Activated gamma-delta T cell (primary cell): ENCODE data around the gene TSEN15.

Experiments
- DNase-seq: peaks from one replicate; lab custom pipeline; 2025; lab: John Stamatoyannopoulos, UW

TSEN15 gene

DNA sequence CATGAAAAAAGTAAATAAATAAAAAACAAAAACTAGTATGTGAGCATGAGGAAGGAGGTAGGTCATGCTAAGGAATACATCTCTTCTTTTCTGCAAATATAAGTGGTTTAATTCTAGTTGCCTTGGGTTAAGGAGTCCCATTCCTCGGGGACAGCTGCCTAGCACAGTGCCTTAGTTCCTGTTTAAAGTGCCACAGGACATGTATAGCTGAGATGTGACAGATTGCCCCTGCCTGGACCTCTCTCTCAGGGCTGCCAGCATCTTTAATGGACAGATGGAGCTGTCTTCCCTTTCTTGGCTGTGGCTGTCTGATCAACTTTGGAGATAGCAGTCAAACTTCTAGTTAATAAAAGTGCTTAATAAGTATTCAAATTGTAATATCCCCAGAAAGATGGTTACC lies 50.0 kb downstream of the TSEN15 start:
- no peak for DNase-seq

DNA sequence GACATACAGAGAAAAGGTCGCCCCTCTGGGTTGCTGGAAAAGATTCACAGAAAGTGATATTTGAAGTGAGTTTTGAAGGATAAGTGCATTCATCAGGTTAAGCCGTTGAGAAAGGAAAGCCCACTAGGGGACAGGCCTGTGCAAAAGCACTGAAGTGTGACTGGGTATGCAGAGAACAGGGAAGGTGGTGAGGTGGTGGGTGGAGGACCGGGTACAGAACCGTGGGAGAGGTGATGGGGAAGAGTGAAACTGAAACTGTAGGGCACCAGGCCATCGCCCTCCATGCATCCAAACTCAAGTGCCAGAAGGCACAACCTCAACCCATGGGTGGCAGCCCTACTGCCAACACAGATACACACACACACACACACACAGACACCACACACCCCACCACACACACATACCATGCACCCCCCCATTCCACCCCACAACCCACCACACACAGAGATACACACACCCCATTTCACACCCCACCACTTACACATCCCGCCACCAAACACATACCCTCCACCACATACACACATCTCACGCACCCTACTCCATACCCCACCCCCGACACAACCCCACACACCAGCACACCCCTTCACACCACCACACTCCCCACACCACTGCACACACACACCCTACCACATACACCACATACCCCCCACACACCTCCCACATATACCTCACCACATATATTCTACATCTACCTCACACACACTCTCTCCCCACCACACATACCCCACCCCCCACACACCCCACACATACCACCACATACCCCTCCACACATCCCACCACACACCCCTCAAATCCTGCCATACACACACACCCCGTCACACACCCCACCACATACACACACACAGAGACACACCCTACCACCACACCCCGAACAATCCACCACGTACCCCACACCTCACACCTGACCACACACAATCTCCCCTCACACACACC lies 59.0 kb downstream of the TSEN15 start:
- DNase-seq = no peak

DNA sequence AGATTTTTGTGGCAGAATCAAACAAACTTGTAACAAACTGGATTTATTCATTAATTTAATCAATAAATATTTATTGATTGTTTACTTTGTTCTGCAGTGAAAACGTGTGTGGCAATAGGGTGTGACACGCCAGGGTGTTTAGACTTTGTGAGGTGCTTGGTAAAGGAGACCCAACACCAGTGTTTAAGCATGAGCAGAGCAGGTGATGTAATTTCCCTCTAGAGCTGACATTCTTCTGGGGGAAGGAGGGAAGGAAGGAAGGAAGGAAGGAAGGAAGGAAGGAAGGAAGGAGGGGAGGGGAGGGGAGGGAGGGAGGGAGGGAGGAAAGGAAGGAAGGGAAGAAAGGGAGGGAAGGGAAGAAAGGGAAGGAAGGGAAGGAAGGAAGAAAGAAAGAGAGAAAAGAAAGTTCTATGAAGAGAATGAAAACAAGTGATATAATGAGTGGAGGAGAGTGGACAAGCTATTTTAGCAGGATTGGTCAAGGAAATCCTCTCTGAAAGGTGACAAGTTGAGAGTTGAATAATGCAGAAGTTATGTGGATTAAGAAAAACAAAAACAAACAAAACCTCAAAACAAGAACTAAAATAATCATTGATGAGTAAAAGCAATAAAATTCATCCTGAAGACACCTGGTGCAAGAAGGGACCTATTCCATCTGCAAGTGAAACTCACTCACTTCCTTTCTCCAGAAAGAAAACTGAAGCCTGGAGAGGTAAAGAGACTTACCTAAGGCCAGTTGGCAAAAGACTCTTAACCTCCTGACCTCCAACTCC lies 60.8 kb downstream of the TSEN15 start:
- no peak for DNase-seq

DNA sequence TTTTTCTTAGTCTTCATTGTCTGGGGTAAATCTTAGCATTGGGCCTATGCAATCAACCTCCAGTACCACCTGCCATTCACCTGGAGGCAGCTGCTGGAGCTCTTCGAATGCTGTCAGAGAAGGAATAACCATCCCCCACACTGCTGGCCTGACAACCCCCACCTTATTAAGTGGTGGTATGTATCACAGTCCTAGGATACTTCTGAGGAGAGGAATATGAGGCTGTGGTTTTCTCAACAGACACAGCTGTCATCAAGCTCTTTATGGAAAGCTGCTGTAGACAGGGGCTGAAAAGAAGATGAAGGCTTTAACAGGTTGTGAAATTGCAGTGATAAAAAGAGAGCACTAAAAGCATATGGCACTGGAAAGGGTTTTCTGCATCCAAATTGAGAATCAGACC lies 61.7 kb downstream of the TSEN15 start:
- DNase-seq = no peak

DNA sequence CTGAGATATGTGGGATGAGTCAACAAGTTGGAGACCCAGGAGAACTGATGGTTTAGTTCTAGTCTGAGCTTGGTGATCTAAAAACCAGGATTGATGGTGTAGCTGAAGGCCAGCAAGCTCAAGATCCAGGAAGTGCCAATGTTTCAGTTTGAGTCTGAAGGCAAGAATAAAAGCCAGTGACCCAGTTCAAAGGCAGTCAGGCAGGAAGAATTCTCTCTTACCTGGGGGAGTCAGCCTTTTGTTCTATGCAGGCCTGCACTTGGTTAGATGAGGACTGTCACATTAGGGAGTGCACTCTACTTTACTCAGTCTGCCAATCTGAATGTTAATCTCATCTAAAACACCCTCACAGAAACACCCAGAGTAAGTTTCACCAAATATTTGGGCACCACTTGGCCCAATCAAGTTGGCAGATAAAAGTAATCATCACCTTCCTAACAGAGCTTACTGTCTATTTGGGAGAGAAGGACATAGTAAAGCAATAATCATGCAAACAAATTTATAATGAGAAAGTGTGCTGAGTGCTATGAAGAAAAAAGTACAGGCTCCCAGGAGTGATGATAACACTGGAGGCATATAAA lies 63.4 kb downstream of the TSEN15 start:
- no peak for DNase-seq

DNA sequence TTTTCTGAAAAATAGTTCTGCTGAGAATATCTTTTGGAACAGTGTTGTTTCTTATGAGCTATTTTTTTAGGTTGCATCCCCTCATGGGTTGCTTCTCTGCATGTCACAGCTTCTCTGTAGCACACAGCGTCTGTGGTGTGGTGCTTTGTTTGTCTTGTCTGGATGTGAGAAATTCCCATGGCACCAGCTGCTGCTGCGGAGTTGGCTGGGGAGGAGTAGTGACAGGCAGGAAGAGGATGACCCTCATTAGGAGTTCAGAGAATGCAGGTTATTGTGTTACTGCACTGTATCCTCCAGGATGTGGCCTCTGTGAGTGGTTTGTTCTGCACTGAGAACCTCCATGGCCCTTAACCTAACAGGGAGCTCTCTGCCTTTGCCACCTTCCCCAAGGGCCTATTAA lies 64.8 kb downstream of the TSEN15 start:
- no peak for DNase-seq

DNA sequence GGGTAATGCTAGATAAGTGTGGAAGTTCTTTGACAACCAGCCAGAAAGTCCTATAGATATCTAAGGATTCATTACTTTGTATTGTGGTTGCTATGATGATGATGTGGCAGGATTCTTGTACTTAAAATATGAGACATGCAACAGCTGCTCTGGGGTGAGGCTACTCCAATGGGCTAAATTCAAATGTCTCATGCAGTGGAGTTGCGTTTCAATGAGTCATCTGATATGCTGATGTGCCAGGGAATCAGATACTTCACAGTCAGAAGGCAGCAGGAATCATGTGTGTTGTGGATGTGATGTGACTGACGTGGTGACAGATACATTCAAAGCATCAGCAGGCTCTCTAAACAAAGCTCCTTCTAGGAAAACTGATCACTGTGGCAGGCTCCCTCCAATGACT lies 66.5 kb downstream of the TSEN15 start:
- no peak for DNase-seq
